ENCODE data around the gene MRPS27. TPM values are rescaled to one million over a fixed set of nuclear protein-coding genes. Genes with fewer than 3 reads are reported as not detected.

The MRPS27 gene
- total and polyA plus RNA-seq, 2 experiments from 2014 or later = 36.4 to 58.5 TPM

DNA sequence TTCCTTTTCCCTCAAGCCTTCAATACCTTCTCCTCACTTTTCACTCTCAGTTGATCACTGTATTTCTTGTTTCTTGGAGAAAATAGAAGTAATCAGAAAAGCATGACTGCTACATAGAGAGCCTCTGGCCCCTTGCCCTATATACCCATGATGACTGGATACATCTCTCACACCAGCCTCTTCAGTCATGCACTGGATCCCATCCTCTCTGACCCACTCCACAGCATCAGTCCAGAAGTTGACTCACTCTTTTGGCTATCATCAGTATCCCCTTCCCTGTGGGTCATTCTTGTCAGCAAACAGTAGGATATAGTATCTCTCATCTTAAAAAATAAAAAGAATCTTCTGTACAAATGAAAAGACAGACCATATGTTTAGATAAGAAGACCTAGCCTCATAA lies 33.0 kb upstream of the MRPS27 start:
- H3K9me3 ChIP-seq (ENCODE audit: low read depth) = no peaks in the 10 kb centered on the region
- no peak overlapping the region for H2AFZ ChIP-seq
- peak overlapping the region; percentile 17; the same call in 1 of the 2 replicates for H3K9ac ChIP-seq
- H3K4me3 ChIP-seq = no peak overlapping the region
- peaks cover 26% of the 10 kb centered on the region for H3F3A ChIP-seq (ENCODE audit: insufficient read depth)
- peaks cover 26% of the 10 kb centered on the region for H3K4me1 ChIP-seq (ENCODE audit: insufficient read depth)
- H3K9me2 ChIP-seq (ENCODE audit: insufficient read depth) = no peaks in the 10 kb centered on the region
- no peaks in the 10 kb centered on the region for H3K27me3 ChIP-seq (replicated peaks; ENCODE audit: insufficient read depth)
- DNase-seq = peak; percentile 92
- H4K20me1 ChIP-seq (ENCODE audit: insufficient read depth) = no peaks in the 10 kb centered on the region
- peak overlapping the region; percentile 74 for H3K27ac ChIP-seq
- in situ Hi-C loops (cut with MboI) = loop anchor here (10.0 kb wide), 1 partner anchor 492 kb away; no protein-coding TSS in a partner anchor
- no peaks in the 10 kb centered on the region for H3K79me2 ChIP-seq (ENCODE audit: insufficient read depth)
- no peaks in the 10 kb centered on the region for H3K36me3 ChIP-seq (ENCODE audit: low read depth)
- TF ChIP-seq EZH2phosphoT487 (IDR thresholded peaks at IDR 0.05; ENCODE audit: insufficient read depth, low read depth) = no peak
- no peak for TF ChIP-seq EZH2 (IDR thresholded peaks at IDR 0.05; ENCODE audit: insufficient read depth, poor library complexity, severe bottlenecking)
- no peak overlapping the region for H3K4me2 ChIP-seq (ENCODE audit: unreplicated experiment)

DNA sequence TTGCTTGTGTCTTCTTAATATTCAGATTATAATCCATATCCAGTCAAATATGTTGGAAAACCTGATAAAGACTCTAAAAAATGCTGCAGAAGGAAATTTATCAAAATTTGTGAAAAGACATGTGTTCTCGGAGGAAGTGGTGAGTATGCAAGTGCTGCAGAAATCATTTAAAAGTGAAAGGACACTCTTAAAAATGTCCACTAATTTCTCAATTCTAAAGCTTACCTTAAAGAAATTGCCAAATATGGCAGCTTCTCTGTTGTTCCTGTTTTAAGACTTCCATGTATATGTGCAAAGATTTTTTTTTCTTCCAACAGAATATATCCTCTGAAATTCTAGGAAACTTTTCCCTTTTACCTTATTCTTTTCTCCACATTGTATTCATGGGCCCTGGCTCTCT lies 32.6 kb upstream of the MRPS27 start:
- whole genome bisulfite sequencing, 2 experiments (ENCODE audit: low coverage in 1 of 2, low lambda C conversion rate in 2 of 2, missing lambda C conversion rate in 2 of 2) = 97% methylated on average over 1 of the region's 1 CpG
- in situ Hi-C loops (cut with MboI) = loop anchor here (10.0 kb wide), 1 partner anchor 492 kb away; no protein-coding TSS in a partner anchor
- H3K27ac ChIP-seq = peak overlapping the region; percentile 74

DNA sequence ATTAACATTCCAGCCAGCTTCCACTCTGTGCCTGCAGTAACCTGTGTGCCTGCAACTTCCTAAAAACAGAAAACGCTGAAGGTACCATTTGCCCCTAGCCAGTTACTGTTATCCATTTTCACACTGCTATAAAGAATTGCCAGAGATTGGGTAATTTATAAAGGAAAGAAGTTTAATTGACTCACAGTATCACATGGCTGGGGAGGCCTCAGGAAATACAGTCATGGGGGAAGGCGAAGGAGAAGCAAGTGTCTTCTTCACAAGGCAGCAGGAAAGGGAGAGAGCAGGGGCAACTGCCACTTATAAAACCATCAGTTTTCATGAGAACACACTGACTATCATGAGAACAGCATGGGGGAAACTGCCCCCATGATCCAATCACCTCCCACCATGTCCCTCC lies 31.3 kb upstream of the MRPS27 start:
- no peaks in the 10 kb centered on the region for H3K79me2 ChIP-seq (ENCODE audit: insufficient read depth)
- peak; percentile 19 for DNase-seq
- H3K36me3 ChIP-seq (ENCODE audit: low read depth) = no peaks in the 10 kb centered on the region
- WGBS, 2 experiments (ENCODE audit: low coverage in 1 of 2, low lambda C conversion rate in 2 of 2, missing lambda C conversion rate in 2 of 2) = 73 to 82% methylated on average over 2 of the region's 2 CpGs
- TF ChIP-seq EZH2phosphoT487 (IDR thresholded peaks at IDR 0.05; ENCODE audit: insufficient read depth, low read depth) (no peak), EZH2 (IDR thresholded peaks at IDR 0.05; ENCODE audit: insufficient read depth, poor library complexity, severe bottlenecking) (no peak)
- H3K4me2 ChIP-seq (ENCODE audit: unreplicated experiment) = no peak overlapping the region
- H2AFZ ChIP-seq = no peak overlapping the region
- in situ Hi-C loops (cut with MboI) = loop anchor here (10.0 kb wide), 1 partner anchor 493 kb away; no protein-coding TSS in a partner anchor
- no peak overlapping the region for H3K27ac ChIP-seq
- no peaks in the 10 kb centered on the region for H3K9me3 ChIP-seq (ENCODE audit: low read depth)
- H3K4me1 ChIP-seq (ENCODE audit: insufficient read depth) = peaks cover 33% of the 10 kb centered on the region
- H4K20me1 ChIP-seq (ENCODE audit: insufficient read depth) = no peaks in the 10 kb centered on the region
- no peaks in the 10 kb centered on the region for H3K27me3 ChIP-seq (replicated peaks; ENCODE audit: insufficient read depth)
- no peak overlapping the region for H3K9ac ChIP-seq
- H3F3A ChIP-seq (ENCODE audit: insufficient read depth) = peaks cover 40% of the 10 kb centered on the region
- H3K4me3 ChIP-seq = no peak overlapping the region
- H3K9me2 ChIP-seq (ENCODE audit: insufficient read depth) = no peaks in the 10 kb centered on the region

More for the DNA sequence above, 32.6 kb upstream of the MRPS27 start:
- Histone ChIP-seq H3K79me2 (ENCODE audit: insufficient read depth) (no peaks in the 10 kb centered on the region), H3K4me2 (ENCODE audit: unreplicated experiment) (no peak overlapping the region), H4K20me1 (ENCODE audit: insufficient read depth) (no peaks in the 10 kb centered on the region), H3K9me3 (ENCODE audit: low read depth) (no peaks in the 10 kb centered on the region), H3K36me3 (ENCODE audit: low read depth) (no peaks in the 10 kb centered on the region), H3K4me1 (ENCODE audit: insufficient read depth) (peaks cover 27% of the 10 kb centered on the region), H2AFZ (no peak overlapping the region), H3K9ac (peak overlapping the region; percentile 17; the same call in 1 of the 2 replicates), H3F3A (ENCODE audit: insufficient read depth) (peaks cover 28% of the 10 kb centered on the region), H3K4me3 (no peak overlapping the region), H3K9me2 (ENCODE audit: insufficient read depth) (no peaks in the 10 kb centered on the region), H3K27me3 (replicated peaks; ENCODE audit: insufficient read depth) (no peaks in the 10 kb centered on the region)
- DNase-seq = no peak
- TF ChIP-seq EZH2phosphoT487 (IDR thresholded peaks at IDR 0.05; ENCODE audit: insufficient read depth, low read depth) = no peak
- TF ChIP-seq EZH2 (IDR thresholded peaks at IDR 0.05; ENCODE audit: insufficient read depth, poor library complexity, severe bottlenecking) = no peak

DNA sequence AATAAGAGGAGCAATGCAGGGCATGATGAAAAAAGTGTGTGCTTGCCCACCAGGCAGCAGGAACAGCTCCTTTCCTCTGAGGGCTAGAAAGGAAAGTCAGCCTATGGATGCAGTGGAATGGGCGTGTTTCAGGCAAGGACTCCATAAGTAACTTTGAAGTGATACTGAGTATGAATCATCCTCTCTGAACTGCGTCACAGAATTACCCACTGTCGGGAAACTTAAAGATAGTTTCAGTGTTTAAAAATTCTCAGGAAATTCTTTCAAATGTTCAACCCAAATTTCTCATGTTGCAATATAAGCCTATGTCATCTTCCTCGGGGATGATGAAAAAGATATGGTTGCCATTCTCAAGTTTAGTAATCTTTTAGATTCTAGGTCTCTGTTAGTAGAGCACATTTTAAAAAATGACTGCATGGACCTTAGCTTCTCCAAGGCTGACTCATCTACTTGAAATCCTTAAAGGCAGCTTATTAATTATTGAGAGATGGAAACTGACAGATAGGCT lies 27.8 kb upstream of the MRPS27 start:
- no peaks in the 10 kb centered on the region for H3K9me3 ChIP-seq (ENCODE audit: low read depth)
- H3K4me1 ChIP-seq (ENCODE audit: insufficient read depth) = peaks cover 23% of the 10 kb centered on the region
- peak; percentile 96 for DNase-seq
- peaks cover 36% of the 10 kb centered on the region for H3F3A ChIP-seq (ENCODE audit: insufficient read depth)
- H3K27me3 ChIP-seq (replicated peaks; ENCODE audit: insufficient read depth) = no peaks in the 10 kb centered on the region
- no peaks in the 10 kb centered on the region for H3K9me2 ChIP-seq (ENCODE audit: insufficient read depth)
- no peaks in the 10 kb centered on the region for H4K20me1 ChIP-seq (ENCODE audit: insufficient read depth)
- TF ChIP-seq EZH2 (IDR thresholded peaks at IDR 0.05; ENCODE audit: insufficient read depth, poor library complexity, severe bottlenecking) (no peak), EZH2phosphoT487 (IDR thresholded peaks at IDR 0.05; ENCODE audit: insufficient read depth, low read depth) (no peak)
- 1% methylated on average over 4 of the region's 4 CpGs for WGBS, 2 experiments (ENCODE audit: low coverage in 1 of 2, low lambda C conversion rate in 2 of 2, missing lambda C conversion rate in 2 of 2)
- H3K4me2 ChIP-seq (ENCODE audit: unreplicated experiment) = peak overlapping the region; percentile 62
- no peaks in the 10 kb centered on the region for H3K79me2 ChIP-seq (ENCODE audit: insufficient read depth)
- H3K27ac ChIP-seq = peak overlapping the region; percentile 86
- in situ Hi-C loops (cut with MboI) = no loop called here
- H2AFZ ChIP-seq = peak overlapping the region; percentile 14; the same call in 1 of the 2 replicates
- H3K4me3 ChIP-seq = peak overlapping the region; percentile 35
- peak overlapping the region; percentile 53 for H3K9ac ChIP-seq
- H3K36me3 ChIP-seq (ENCODE audit: low read depth) = peaks cover 14% of the 10 kb centered on the region; the same call in 1 of the 2 replicates

All from GM23248 (cell line).